ENCODE measurements around the gene ETNK2. TPM values are rescaled to one million over a fixed set of nuclear protein-coding genes. Genes with fewer than 3 reads are reported as not detected.

ETNK2 gene
- total RNA-seq, 2 experiments from 2014 or later: 1.6 to 1.9 TPM

Other genes starting within 250 kb of the ETNK2 start
- gene SOX13, start 78.9 kb downstream of the ETNK2 start, total RNA-seq: 1 to 10 TPM; 4.6 to 5.8 TPM
- gene REN, start 14.3 kb upstream of the ETNK2 start, total RNA-seq: not detected
- not detected for gene KISS1, start 44.4 kb upstream of the ETNK2 start, total RNA-seq
- under 1 TPM in 1 of 2 experiments, not detected in 1; 0.27 TPM for gene GOLT1A, start 61.9 kb upstream of the ETNK2 start, total RNA-seq
- gene PLEKHA6, start 207.9 kb upstream of the ETNK2 start, total RNA-seq: under 1 TPM; 0.52 to 0.80 TPM